Measurements from ENCODE around the gene GALNT6. TPM values are rescaled to one million over a fixed set of nuclear protein-coding genes. Genes with fewer than 3 reads are reported as not detected.

The GALNT6 gene
- polyA plus RNA-seq, 2 of the 4 experiments (the other 2 are of a cell fraction), result 3.6 to 4.3 TPM

- TF ChIP-seq BCL3 (IDR thresholded peaks at IDR 0.05) (no peak), CBX8 (IDR thresholded peaks at IDR 0.05) (no peak)
Observed at GRCh38 chr12:51374361-51374760, 16.8 kb downstream of the GALNT6 start (continued).

GRCh38 chr12:51373187-51373586, 18.0 kb downstream of the GALNT6 start:
- no peak for FAIRE-seq
- 82% methylated on average over 3 of the region's 3 CpGs for WGBS (ENCODE audit: missing lambda C conversion rate)
- CTCF ChIA-PET, result interaction anchor here (1.0 to 3.5 kb wide), 6 partner anchors 10 to 52 kb away, joined by 3 to 15 read pairs (median 4); partner anchors contain the start of genes GALNT6 and SLC4A8

GRCh38 chr12:51372021-51372420, 19.2 kb downstream of the GALNT6 start:
- Histone ChIP-seq H3K27ac (peak overlapping the region; percentile 83 to 94), H3K4me1 (peaks cover 20% of the 10 kb centered on the region), H3K4me2 (peak overlapping the region; percentile 61), H3K4me3 (no peak overlapping the region), H3K9me3 (no peaks in the 10 kb centered on the region)
- TF ChIP-seq CTCF (IDR thresholded peaks at IDR 0.05), result no peak
- TF ChIP-seq MAX (IDR thresholded peaks at IDR 0.05), result no peak
- no peak for TF ChIP-seq HMGXB4 (CRISPR knock-in tag; IDR thresholded peaks at IDR 0.05; ENCODE audit: borderline replicate concordance)
- 0 out of 5 replicates have a peak, but pooled peaks of 1 of the 2 experiments have one; percentile 19 for TF ChIP-seq RAD21 (conservative IDR thresholded peaks at IDR 0.05 in 1 of 2, IDR thresholded peaks at IDR 0.05 in 1 of 2)
- TF ChIP-seq ZC3H11A (IDR thresholded peaks at IDR 0.05), result no peak
- TF ChIP-seq CBX8 (IDR thresholded peaks at IDR 0.05), result no peak
- no peak for TF ChIP-seq REST (IDR thresholded peaks at IDR 0.05)
- no peak for TF ChIP-seq MYC (IDR thresholded peaks at IDR 0.05; ENCODE audit: borderline replicate concordance, low read length)
- peak in 1 of 2 experiments; percentile 3; a peak in 1 of 6 replicates for ATAC-seq
- CTCF ChIA-PET, result interaction anchor here (0.6 to 3.5 kb wide), 16 partner anchors 11 to 653 kb away, joined by 3 to 15 read pairs (median 4); partner anchors contain the start of gene GALNT6
- no peak for FAIRE-seq
- POLR2A ChIA-PET, result interaction anchor here (0.6 to 1.5 kb wide), 7 partner anchors 9 to 608 kb away, joined by 3 to 8 read pairs (median 6); partner anchors contain the start of genes ATF1, CSRNP2, GALNT6 and SMAGP
- 77% methylated on average over 2 of the region's 2 CpGs for WGBS (ENCODE audit: missing lambda C conversion rate)
- no peak for DNase-seq (ENCODE audit: low read depth in 1 of 2, low spot score in 1 of 2)

More at GRCh38 chr12:51373187-51373586, 18.0 kb downstream of the GALNT6 start:
- no peak for TF ChIP-seq JUNB (IDR thresholded peaks at IDR 0.05)
- 0 out of 2 replicates have a peak, but pooled peaks have one; percentile 1 for TF ChIP-seq USF2 (IDR thresholded peaks at IDR 0.05)
- Histone ChIP-seq H3K27ac (peak overlapping the region in 1 of 2 experiments; percentile 94; a peak in 3 of 6 replicates), H3K4me2 (no peak overlapping the region), H3K4me1 (peaks cover 20% of the 10 kb centered on the region), H3K9me3 (no peaks in the 10 kb centered on the region), H3K4me3 (no peak overlapping the region)
- DNase-seq (ENCODE audit: low read depth in 1 of 2, low spot score in 1 of 2), result no peak
- ATAC-seq, result no peak
- POLR2A ChIA-PET, result no interaction called here
